Effector CD4-positive, alpha-beta T cell (primary cell): Measurements from ENCODE around the gene TTLL1.
"Not testable (repeated sequence)": the region's sequence is repeated elsewhere in the genome, so short reads cannot be mapped to it uniquely, and the experiment has no call there.

ENCODE experiments used
- DNase-seq: peaks from one replicate; pipeline ENCODE4 v3.0.0-alpha.2; 2020

TTLL1 gene

DNA sequence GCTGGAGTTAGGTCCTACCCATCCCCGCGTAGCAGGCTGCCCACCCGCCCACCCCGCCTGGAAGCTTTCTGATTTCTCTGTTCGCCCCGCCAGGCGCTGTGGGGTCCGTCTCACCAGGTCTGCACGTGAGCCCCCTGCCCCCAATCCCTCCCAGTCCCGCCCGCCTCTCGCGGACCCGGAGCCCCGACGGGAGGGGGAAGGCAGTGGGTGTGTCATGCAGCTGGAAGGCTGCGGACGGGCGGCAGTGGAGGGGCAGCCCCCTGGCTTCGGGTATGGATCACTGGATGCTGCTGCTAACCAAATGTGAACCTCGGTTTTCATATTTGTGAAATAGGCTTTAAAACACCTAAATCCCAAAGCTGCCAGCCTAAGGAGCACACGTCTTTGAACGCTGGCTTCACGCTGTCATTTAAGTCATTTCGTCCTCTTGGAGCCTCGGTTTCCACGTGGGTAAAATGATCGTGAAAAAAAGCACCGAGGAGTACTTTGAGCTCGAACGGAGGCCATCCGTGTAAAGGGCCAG, 20.8 kb upstream of the TTLL1 start:
- DNase-seq: no peak

DNA sequence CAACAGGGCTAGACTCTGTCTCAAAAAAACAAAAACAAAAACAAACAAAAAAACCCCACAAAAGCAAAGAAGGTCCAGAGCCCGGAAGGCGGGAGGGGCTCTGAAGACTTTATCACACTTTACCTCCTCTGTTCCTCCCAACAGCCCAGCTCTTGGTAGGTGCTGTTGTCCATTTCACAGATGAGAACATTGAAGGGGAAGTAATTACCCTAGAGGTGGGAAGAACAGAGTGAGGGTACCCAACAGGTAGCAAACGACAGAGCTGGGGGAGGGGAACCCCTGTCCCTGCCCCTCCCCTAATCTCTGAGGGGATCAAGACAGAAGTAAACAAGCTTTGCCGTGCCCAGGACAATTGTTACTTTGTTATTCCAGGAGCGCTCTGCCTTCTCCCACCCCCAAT, 20.3 kb upstream of the TTLL1 start:
- DNase-seq: no peak

DNA sequence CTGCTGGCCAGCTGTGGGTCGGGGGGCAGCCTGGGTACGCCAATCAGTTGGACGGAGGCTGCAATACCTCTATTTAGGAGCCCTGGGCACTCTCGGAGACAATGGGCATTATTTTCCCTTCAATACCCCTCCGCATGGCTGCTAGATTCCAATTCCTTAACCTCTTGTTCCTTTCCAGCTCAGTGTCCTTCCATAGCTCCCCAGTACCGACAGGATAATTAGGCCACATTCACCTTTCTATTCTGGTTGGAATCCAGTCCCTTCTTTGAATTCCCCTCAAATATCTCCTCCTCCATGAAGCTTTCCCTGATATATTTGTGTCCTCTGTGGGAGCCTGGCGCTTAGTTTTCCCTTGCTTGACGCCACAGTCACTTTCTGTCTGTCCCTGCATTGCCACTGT, 17.1 kb upstream of the TTLL1 start:
- DNase-seq: no peak

DNA sequence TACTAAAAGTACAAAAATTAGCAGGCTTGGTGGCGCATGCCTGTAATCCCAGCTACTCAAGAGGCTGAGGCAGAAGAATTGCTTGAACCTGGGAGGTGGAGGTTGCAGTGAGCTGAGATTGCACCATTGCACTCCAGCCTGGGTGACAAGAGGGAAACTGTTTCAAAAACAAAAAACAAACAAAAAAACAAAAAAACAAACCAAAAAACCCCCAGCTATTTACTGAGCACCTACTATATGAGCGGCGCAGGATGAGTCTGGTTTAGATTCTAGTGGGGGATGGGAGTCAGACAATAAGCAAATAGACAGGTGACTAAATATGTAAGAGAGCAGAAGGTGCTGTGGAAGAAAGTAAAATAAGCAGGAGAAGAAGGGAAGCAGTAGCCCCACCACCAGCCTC, 15.8 kb upstream of the TTLL1 start:
- DNase-seq: not testable (repeated sequence)

DNA sequence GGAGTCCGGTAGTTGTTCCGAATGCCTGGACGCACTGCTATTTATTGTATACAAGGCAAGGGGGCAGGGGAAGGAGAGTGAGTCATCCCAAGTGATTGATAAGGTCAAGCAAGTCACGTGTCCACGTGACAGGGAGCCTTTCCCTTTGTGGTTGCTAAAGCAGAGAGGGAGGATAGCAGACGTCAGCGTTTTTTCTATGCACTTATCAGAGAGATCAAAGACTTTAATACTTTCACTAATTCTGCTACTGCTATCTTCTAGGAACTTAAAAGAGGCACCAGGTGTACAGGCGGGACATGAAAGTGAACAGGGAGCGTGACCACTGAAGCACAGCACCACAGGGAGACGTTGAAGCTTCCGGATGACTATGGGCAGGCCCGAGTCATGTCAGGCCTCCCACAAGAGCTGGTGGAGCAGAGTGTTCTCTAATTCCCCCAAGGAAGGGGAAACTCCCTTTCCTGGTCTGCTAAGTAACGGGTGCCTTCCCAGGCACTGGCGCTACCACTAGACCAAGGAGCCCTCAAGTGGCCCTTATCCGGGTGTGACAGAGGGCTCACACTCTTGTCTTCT, 14.9 kb upstream of the TTLL1 start:
- not testable (repeated sequence) for DNase-seq

DNA sequence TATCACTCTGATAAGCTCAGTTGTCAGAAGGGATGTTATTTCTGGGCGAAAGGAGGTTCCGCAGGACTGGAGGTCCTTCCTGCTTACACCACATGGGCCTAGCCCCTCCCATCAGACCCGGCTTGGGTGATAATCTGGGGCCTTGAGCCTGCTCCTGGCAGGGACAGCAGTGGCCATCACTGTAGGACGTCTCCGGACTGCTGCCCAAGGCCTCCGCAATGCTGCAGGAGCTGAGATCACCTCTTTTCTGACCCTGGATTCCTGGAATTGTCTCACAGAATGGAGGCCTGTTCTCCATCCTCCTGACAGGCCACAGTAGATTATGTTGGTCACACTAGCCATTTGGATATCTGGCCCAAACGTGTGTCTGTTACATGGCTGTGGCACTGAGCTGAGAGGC, 12.1 kb upstream of the TTLL1 start:
- DNase-seq: no peak

DNA sequence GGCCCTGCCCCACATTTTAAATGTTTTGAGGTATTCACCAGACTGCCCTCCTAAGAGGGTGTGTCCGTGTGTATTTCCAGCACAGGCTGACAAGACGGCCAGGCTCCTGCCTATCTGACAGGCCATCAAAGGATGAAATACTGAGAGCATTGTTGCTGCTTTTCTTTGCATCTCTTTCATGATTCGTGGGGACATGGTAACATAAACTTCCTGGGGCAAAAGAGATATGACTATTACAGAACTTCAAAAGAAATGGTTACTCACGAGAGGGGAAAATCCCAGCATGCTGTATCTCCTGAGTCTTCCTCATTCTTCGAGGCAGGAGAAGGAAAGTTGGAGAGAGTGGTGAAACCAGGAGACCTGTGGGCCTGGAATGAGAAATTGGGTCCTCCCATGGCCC, 11.0 kb upstream of the TTLL1 start:
- no peak for DNase-seq

DNA sequence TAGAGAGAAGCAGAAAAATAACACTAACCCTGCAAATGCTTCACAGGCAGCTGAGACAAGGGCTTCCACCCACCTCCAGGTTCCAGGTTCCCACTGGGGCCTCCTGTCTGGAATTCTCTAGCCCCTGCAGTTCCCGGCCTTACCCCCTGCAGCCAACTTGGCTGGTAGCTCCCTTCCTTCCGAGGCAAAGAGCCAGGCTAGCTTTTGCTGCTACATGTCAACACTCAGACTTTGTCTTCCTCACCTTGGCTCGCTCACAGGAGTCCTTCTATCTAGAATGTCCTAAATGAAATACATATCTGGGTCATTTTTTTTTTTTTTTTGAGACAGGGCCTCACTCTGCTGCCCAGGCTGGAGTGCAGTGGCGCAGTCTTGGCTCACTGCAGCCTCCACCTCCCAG, 9.9 kb upstream of the TTLL1 start:
- DNase-seq: no peak

DNA sequence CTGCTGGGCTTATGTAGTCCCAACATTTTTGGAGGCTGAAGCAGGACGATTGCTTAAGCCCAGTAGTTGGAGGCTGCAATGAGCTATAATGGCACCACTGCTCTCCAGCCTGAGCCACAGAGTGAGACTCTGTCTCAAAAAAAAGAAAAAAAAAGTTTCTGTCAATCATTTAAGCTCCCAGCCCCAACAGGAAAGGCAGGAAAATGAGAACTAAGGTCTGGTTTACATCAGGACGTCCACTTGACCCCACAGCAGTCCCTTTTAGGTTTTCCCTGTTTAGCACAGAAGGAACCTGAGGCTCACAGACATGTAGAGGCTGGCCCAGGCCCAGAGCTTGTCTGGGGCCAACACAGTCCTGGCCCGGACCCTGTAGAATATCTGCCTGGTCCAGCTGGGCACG, 9.2 kb upstream of the TTLL1 start:
- DNase-seq: no peak

DNA sequence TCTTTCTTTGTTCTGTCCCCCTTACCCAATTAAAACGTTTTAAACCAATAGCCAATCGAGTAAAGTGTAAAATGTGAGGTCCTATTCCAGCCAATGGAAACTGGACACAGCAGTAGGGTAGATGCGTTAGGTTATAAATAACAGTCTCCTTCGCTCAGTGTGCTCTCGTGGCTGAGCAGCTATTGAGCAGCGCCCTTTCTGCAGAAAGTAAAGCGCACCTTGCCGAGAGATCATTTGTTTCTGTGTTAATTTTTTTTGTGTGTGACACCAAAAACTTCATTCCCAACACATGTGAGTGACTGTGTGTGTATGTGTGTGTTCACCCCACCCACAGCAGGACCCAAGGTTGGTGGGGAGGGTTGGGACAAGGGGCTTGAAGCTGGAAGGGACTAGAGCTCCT, 7.2 kb upstream of the TTLL1 start:
- DNase-seq: no peak

DNA sequence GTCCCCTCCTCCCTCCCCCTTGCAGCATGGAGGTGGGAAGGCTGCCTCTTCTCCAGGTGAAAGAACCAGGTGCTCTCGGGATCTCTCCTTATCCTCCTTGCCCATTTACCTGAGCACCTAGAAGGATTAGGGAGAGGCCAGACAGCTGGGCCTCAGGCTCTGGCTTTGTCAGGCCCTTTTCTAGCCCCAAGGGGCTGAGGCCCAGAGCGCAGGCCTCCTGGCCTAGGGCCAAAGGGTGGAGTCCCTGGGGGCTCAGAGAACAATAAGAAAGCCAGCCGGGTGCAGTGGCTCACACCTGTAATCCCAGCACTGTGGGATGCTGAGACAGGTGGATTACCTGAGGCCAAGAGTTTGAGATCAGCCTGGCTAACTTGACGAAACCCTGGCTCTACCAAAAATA, 5.4 kb upstream of the TTLL1 start:
- no peak for DNase-seq

DNA sequence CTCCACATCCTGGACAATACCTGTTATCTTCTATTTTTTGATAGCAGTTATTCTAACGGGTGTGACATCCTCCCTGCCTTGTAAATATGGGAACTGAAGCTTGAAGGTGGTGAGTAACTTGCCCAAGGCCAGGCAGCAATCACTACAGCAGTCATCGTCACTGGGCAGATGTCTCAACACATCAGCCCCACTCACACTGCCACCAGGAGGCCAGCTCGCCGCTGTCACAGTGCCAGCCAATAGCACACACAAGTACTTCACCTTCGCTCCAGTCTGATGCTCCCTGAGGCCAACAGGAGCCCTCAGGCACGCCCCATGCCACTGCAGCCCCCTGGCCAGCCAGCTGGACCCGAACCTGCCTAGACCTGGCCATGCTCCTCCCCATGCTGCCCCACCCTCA, 4.9 kb upstream of the TTLL1 start:
- DNase-seq: no peak

DNA sequence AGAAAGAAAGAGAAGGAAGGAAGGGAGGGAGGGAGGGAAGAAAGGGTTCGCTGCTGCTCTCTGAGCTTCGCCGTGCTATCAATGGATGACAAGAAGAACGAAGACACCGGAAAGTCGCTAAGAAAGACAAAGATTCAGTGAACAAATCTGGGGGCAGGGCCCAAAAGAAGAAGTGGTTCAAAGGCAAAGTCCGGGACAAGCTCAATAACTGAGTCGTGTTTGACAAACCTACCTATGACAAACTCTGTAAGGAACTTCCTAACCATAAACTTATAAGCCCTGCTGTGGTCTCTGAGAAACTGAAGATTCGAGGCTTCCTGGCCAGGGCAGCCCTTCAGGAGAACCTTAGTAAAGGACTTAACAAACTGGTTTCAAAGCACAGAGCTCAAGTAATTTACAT, 2.9 kb upstream of the TTLL1 start:
- DNase-seq: no peak

DNA sequence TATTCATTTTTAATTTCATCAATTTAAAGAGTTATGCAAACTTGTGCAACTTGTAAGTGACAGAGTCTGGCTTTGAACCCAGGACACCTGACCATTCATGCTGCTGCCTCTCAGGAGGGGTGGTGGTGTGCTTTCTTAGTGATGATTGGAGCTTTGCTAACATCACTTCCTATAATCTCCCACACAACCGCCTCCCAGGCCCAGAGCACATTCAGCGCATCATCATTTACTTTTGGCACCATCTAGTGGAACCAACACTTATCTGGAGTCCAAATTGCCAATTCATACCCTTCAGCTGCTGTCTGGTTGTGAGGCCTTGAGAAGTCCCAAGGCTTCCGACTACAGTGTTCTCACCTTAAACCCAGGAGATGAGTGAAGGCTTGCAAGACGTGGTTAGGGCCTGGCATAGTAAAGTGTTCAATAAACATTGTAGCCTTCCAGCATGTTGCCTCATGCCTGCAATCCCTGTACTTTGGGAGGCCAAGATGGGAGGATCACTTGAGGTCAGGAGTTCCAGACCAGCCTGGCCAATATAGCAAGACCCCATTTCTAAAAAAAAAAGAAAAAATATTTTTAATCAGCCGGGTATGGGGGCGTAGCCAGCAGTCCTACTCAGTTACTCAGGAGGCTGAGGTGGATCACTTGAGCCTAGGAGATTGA, 1.1 kb upstream of the TTLL1 start:
- no peak for DNase-seq

DNA sequence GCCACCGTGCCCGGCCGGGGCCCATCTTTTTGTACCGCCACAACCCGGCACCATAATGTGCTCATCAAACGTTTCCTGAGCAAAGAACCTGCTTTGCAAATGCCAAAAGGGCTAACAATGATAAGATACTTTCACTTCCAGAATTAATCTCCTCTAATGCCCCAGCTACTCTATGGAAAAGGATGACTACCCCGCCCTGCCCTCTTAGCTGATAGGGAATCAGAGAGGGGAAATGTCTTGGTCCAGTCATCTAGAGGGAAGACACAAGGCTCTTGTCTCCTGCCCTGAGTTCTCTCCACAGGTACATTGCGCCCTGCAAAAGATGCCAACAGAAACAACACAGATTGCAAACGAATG, 586 bp downstream of the TTLL1 start:
- DNase-seq: no peak

DNA sequence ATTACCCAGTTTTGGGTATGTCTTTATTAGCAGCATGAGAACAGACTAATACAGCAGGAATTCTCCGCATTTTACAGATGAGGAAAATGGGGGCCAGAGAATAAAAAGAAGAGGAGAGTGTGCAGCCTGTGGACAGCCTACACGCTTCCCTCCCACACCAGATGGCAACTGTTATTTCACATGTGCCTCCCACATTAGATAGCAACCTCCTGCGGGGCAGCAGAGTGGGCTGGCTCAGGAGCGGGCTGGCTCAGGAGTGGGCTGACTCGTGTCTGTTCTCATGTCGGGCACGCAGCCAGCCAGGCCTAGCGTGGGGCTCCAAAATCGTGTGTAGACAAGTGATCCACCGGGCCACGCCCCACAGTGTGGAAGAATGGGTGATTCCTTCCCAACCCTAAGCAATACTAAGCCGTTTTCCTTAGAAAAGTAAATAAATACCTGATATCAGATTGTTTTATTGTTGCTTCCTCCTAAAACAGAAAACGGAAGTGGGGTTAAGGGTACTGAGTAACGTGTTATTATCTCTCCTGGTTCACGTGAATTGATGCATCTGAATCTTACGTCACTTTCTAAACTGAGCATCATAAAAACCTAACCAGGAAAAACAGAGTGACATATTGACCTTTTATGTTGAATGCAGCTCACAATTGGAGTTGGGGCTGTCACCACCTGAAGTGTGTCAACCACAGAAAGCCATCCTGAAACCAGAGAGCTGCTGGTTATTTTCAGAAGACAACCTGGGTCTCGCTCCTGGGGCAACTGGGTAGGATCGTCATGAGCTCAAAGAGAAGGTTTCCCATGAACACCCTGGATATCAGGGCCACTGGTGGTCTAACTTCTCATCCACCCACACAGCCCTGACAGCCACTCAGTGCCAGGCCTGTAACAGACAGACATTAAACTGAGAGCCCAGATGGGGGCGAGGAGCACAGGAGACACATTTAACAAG, 3.3 kb downstream of the TTLL1 start:
- DNase-seq: no peak

DNA sequence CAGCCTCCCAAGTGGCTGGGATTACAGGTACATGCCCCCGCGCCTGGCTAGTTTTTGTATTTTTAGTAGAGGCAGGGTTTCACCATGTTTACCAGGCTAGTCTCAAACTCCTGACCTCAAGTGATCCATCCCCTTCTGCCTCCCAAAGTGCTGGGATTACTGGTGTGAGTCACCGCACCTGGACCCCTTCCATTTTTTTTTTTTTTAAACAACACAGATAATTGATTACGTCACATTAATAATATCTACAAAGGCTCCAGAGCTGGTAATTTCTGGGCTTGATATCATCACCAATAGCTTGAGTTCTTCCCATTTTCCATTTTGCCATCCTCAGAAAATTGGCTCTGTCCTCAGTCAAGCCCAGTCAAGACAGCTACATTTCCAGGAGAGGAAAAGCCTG, 7.2 kb downstream of the TTLL1 start:
- no peak for DNase-seq

DNA sequence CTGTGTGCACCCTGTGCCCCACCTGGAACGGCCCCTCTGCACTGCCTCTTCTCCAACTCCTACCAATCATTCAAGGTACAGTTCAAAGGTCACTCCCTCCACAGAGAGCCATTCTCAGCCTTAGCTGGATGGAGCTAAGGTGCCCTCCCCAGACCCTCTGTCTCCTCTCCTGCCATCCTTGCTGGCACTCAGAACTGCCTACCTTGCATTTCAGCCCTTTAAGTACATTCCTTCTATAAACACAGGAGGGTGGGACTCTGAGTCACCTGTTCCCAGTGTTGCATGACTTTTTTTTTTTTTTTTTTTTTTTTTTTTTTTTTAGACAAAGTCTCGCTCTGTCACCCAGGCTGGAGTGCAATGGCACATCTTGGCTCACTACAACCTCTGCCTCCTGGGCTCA, 8.6 kb downstream of the TTLL1 start:
- no peak for DNase-seq

DNA sequence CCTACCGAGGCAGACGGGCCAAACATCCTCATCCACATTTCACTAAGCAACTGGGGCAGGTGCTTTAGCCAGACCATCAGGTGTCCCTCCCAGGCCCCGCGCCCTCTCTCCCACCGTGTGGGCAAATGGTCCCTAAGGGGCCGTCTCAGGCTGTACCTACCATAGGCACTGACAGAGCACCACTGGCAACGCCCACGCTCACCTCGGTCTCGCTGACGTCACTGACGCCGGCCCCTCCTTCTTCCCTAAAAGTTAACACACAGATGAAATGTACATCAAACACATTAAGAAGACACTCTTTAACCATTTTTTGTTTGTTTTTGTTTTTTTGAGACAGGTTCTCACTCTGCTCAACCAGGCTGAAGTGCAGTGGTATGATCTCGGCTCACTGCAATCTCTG, 9.4 kb downstream of the TTLL1 start:
- no peak for DNase-seq

DNA sequence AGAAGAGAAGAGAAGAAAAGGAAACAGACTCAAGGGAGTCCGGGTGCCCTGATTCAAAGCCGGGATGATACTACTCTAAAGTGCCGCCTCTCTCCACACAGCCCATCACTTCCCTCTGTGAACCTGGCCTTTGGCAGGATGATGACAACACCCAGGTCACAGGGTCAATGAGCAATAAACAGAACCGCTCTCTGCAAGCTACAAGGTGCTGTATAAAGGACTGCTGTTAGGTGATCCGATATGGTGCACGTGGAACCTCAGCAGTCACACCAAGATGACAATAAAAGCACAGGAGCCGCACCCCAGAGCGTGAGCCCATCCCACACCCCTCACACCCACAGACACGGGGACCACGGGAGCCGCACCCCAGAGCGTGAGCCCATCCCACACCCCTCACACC, 10.7 kb downstream of the TTLL1 start:
- no peak for DNase-seq

DNA sequence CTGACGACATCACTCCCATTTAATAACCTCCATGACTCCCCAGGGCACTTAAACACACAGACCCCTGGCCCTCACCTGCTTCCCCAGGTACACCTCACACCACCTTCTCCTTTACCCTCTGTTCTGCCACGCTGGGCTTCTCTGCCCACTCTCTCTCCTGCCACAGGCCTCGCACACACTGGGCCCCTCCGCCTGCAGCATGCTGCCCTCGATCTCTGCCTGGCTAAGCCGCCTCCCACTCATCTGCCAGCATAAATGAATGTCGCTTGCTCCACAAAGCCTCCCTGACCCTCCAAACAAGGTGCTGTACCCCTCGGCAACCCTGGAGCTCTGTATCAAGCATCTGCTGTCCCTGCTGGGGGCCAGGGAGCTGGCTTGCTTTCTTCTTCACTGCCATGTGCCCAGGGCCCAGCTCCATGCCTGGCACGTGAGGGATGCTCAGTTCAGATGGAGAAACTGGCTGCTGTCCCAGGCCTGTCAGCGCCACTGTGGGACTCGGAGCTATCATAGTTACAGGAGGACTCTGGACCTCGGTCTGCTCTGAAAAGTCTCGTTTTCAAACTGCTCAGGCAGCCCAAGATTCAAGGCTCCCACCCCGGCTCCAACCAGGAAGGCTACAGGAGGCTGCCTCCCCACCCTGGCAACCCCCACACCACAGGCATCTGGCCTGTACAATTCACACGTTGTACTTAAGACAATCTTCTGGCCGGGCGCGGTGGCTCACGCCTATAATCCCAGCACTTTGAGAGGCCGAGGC, 11.9 kb downstream of the TTLL1 start:
- no peak for DNase-seq

DNA sequence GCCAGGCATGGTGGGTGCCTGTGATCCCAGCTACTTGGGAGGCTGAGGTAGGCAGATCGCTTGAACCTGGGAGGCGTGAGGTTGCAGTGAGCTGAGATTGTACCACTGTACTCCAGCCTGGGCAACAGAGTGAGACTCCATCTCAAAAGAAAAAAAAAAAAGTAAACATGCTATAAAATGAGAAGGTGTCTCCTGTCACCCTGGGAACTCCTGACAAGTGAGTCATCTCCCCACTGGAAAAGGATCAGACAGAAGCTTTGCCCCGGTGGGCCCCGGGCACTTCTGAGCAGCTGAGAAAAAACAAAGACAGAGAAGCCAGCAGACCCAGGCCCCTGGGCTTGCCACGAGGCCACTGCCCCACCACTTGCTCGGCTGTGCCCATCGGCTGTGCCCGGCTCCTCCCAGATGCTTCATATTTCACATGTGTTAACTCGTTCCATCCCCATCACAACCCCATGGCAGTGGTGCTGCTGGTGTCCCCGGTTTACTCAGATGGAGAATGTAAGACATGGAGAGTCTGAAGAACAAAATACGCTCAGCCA, 22.3 kb downstream of the TTLL1 start:
- no peak for DNase-seq

DNA sequence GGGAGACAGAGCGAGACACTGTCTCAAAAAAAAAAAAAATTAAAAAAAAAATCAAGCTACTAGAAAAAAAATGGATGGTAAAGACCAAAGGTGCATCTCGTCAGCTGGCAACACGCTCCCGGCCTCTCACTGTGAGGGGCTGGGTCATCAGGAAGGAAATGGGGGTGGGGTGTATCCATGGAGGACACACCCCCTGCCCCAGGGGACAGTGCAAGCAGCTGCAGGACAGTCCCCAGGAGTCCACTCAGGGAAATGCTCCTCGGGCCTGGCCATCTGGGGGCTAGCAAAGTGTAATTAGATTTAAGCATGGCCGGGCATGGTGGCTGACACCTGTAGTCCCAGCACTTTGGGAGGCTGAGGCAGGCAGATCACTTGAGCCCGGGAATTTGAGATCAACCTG, 23.1 kb downstream of the TTLL1 start:
- no peak for DNase-seq
